HS-27A (cell line): ENCODE data around the gene L3MBTL4.

Experiments
- DNase-seq: peaks from one replicate; pipeline ENCODE4 v3.0.0-alpha.2; 2012; ENCODE audit warnings: low read depth, missing footprints

Gene L3MBTL4

DNA sequence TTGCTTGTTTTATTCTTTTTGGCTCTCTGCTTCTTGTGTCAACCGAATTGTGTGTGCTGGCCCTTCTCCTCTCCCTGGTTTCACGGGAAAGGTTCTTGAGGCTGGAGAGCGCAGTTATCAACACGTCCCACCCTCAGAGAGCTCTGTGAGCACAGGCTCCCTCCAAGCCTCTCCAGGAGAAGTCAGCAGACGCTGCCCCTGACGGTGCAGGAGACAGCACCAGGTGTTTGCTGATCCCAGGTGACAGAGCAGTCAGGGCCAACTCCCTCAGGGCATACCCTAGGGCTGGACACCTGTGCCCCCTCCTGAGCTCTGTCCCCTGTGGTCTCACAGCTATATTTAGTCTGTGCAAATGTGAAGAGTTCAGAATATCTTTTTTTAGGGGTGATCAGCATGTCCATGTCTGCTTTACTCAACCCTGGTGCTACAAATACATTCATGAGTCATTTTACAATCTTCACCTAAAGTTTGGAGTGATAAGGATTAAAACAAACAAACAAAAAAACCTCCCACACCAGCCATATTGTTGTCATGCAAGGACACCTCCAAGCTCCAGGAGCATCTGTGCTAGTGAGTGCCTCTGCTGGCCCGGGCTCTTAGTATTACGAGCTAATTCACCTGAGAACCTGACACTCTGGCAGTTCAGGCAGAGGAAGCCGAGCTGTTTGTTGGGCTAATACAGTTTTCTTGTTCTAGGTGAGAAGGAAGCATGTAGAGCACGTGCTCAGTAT is 453.4 kb downstream of the L3MBTL4 start:
- no peak for DNase-seq

DNA sequence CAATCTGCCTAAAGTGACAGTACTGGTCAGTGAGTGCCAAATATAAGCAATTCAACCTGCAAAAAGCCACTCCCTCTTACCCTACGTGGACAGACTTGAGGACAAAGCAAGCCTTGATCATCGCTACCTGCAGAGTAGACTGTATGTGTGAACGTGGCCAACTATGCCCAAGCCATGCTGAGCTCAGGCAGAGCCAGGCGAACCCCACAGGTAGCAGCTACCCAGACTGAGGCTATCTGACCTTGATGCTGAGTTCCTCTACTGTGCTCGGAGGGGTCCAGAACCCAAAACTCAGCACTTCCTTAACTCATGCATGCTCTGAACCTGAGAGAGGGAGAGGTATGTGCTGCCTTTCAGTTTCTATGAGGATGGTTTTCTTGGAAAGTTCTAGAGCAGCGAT is 455.9 kb downstream of the L3MBTL4 start:
- no peak for DNase-seq

DNA sequence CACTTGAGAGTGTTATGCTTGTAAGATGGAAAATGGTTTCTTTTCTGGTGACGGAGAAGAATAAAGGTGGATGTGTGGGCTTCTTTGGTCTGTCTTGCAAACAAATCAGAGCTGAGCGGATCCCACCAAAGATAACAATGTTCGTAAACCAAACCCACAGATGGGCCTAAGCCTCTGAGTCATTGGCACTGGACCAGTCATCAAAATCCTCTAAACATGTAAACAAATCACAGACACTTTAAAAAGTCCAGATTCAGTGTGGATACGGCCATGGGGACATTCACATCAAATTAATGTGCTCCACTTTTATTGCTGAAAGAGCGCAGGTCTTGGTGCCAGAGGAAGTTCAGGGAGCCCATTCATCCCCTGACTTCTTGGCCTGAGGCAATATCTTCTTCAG is 458.9 kb downstream of the L3MBTL4 start:
- no peak for DNase-seq

DNA sequence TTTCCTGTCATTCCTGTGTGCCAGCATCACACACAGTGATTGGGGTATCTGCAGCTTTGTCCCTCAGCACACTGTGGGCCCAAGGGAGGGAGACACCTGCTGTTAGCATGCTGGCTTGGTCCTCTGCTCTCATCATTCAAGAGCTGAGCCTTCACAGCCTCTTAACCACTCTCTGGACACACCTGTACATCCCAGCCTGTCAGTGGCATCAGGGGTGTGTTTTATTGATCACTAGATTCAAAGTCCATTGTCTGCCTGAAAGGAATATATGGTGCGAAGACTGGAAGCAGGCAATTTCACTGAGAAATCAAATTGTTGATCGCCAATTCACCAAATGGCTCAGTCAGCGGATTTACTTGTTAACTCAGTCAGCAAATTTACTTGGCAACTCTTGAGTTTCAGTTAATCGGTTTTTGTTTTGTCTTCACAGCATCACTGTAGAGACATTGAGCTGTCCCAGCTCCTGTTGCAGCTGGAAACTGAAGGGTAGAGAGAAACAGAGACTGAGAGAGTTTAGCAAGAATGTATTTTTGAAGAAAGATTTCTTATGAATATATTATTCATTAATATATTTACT is 463.1 kb downstream of the L3MBTL4 start:
- DNase-seq = no peak

DNA sequence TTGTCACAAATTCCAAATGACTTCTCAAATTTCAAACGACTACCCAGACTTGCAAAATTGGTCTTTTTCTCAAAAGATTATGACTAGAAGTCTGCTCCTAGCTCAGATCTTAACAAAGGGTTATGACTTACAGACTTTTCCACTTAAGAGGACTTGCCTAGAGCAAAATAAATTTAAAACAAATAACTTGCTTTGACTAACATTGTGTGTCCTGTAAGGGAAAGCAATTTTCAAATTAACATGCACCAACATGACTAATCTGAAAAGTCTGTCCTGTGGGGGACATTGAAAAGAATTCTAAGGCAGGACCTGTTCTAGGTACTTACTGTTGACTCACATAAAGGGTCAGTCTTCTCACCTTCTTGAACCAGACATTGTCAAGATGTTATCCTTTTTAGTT is 465.9 kb downstream of the L3MBTL4 start:
- no peak for DNase-seq

DNA sequence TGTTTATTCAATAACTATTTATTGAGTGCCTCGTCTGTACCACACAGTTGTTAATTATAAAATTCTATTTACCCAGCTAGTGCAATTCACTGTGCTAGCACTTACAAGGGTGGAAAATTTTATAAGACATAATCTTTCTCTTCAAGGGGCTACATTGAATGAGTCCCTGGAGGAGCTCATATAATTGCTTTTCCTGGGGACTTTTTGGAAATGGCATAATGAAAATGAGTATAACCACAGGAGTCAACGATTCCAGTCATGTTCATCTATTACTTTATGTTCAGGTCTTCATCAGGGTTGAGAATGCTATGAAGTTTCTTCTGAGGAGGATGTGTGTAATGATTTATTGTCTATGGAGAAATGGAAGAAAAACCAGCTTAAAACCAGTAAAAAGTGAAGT is 466.5 kb downstream of the L3MBTL4 start:
- DNase-seq = no peak

DNA sequence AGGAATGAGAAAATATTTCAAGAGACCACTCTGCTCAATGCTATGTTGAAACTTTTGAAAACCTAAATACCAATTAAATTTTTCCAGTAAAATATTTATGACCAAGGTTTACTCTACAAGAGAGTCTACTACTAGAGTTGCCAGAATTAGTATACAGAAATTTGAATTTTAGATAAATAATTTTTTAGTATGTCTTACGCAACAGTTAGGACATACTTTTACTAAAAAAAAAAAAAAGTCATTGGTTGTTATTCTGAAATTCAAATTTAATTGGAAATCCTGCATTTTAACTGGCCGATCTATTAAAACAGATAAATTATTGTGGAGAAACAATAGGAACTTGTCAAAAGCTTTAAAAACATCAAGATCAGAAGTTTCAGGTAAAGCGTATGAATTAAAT is 470.3 kb downstream of the L3MBTL4 start:
- no peak for DNase-seq

DNA sequence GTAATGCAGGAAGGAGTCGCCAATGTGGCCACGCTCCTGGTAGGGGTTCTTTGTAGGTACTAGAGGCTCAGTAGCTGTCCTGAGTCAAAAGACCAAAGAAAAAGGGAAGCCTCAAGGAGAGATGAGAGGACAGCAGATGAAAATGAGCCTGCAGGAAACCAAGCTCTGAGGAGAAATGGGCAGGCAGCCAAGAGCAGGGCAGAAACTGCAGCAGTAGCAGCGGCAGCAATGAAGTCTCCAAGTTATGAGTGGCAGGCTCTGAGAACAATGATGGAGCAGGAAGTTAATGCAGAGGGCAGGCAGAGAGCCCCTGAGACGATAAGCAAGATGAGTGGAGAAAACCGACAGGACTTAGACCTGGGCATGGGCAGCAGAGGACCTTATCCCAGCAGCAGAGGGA is 471.2 kb downstream of the L3MBTL4 start:
- no peak for DNase-seq

DNA sequence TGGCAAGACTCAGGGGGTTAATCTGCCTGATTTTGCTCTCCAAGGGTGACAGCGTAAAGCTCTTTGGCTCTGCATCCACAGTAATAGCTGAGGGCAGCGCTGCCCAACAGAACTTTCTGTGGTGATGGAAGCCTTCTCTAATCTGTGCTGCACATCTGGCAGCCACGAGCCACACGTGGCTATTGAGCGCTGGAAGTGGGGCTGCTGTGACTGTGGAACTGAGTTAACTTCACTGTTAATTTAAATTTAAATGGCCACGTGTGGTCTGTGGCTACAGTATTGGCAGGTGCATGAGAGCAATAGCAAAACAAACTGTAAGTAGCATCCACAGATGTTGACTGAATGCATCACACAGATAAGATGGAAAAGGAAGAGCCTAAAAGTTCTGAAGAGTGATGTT is 472.1 kb downstream of the L3MBTL4 start:
- DNase-seq = no peak

GRCh38 chr18:5941890-5942289 is 472.8 kb downstream of the L3MBTL4 start:
- no peak for DNase-seq

DNA sequence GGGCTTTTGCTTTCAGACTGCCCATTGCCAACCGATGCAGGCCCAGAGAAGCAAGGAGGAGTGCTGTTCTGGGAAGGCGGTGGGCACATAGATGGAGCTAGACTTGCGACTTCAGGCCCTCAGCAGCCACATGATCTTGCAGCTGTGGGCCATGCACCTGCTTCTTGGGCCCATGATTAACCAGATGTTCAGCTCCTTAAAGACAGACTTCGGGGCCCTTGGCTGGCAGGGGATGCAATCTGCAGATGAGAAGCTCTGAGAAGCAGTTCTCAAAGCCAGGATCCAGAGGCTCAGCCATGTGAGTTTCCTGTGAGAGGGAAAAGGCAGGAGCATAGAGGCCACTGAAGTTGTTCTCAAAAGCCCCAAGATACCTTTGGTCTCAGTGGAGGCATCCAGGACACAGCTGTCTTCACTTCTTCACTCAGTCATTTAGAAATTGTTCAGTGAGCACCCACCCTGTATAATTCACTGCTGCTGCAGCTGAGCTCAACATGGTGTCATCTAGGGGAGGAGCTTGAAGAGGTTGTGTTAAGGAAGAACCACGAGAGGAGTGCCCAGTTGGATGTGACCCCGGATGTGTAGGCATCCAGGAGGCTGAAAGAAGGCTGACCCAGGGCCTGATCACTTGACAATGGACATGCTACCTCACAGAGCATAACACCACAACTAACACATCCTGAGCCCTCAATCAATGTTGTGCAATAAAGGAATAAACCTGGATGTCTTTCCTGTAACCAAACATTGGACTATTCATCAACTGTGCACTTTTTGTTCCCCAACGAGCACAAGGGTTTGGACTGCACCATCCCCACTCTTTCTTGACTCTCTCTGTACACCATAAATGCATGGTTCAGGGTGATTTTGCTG is 474.7 kb downstream of the L3MBTL4 start:
- DNase-seq = no peak

DNA sequence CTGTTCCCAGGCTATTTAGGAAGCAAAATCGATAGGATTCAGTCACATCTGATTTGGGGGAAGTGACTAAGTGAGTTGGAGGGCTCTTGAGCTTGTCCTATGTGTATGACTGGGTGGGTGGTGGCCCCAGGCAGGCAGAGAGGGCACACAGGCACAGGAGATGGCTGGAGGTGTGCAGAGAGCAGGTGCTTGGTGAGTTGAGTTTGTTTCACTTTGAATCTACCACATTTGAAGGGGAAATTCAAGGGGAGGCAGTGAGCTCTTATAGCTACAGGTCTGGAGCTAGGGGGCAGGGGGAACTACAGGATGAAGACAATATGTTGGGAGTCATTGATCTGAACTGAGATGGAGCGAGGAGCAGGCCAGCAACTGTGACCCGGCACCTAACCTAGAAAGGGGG is 476.9 kb downstream of the L3MBTL4 start:
- no peak for DNase-seq

DNA sequence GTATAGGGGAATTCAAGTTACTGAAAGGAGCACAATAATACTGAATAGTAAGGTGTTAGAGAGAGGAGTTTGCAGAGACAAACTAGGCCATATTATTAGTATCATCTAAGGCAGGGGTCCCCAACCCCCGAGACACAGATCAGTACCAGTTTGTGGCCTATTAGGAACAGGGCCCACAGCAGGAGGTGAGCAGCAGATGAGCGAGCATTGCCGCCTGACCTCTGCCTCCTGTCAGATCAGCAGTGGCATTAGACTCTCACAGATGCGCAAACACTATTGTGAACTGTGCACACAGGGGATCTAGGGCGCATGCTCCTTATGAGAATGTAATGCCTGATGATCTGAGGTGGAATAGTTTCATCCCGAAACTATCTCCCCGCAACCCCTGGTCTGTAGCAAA is 477.6 kb downstream of the L3MBTL4 start:
- no peak for DNase-seq

GRCh38 chr18:5930789-5931188 is 483.9 kb downstream of the L3MBTL4 start:
- no peak for DNase-seq

- no peak for DNase-seq
These were observed 496.4 kb downstream of the L3MBTL4 start for GRCh38 chr18:5918205-5918858.

DNA sequence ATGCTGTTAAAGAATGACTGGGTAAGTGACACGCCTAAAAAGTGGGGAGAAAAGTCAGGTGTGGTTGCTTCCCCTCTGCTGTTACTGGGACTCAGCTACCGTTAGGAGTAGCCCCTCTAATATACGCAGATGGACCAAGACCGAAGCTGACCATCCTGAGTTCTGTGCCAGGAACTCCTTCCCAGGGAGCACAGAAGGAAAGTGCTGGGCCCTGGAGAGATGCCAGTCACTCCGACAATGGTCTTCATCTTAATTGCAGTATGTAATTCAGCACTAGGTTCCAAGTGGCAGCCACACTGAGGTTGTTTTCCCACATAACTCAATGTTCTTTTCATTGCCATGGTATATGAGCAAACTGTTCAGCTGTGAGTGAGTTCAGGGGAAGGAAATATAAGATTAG is 499.8 kb downstream of the L3MBTL4 start:
- no peak for DNase-seq

DNA sequence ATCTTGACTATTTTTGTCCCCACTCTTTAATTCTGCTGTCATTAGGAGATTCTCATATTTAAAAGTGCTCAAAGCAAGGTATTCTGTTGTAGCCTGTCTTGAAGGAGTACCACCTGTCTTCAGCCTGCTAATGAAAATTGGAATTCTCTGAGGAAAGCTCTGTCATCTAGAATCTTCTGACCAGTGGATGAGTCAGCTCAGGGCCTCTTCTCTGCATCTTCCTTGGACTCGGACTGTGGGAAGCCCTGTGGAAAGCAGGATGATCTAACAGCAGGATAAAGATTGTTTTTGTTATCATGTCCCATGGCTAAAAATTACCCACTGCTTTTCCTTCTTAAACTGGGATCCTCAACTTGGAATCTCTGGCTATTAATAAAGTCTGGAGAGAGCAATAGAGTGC is 500.7 kb downstream of the L3MBTL4 start:
- DNase-seq = no peak

GRCh38 chr18:5912566-5912965 is 502.1 kb downstream of the L3MBTL4 start:
- DNase-seq = no peak

GRCh38 chr18:5909125-5909524 is 505.6 kb downstream of the L3MBTL4 start:
- no peak for DNase-seq
